HepG2 (cell line): ENCODE measurements around the gene MBTD1. TPM values are rescaled to one million over a fixed set of nuclear protein-coding genes. Genes with fewer than 3 reads are reported as not detected.

Experiments used
- ATAC-seq: fragments of 200-7000 bp; cut with Tn5 transposase; 3 replicates; pipeline ENCODE4 v1.9.1; 2020; ENCODE audit warnings: mild to moderate bottlenecking, moderate library complexity
- BruUV-seq: library from RNA; stranded (reverse); fragments of 400-500 nt; replicated peaks from 2 replicates; lab custom pipeline; 2021; lab: Mats Ljungman, UMichigan
- CTCF ChIA-PET: fragments of 300-600 bp; formaldehyde crosslinking; extraction: SDS; loops from one replicate; lab custom pipeline; 2021; ENCODE audit warnings: low total read pairs, inconsistent platforms, low intra/inter-chr PET ratio; lab: Yijun Ruan, JAX
- POLR2A ChIA-PET: fragments of 350-600 bp; sonication (Branson Sonifier 250); formaldehyde crosslinking; loops from one replicate; lab custom pipeline; 2020; ENCODE audit warnings: antibody characterized with exemption, inconsistent platforms; lab: Yijun Ruan, JAX
- DNase-seq: peaks from one replicate; pipeline ENCODE4 v3.0.0-alpha.2; 2015; ENCODE audit warnings: low spot score
- FAIRE-seq: peaks from 3 replicates; lab custom pipeline; 2011; peaks lifted over from hg19 to GRCh38; lab: Jason Lieb, UNC
- H2AFZ ChIP-seq: one replicate; pipeline ENCODE4 v1.6.1; 2011; ENCODE audit warnings: low read length, inconsistent platforms
- H3K27ac ChIP-seq: fragments of 300-600 bp; 3 replicates; pipeline ENCODE4 v1.8.0; 2011; ENCODE audit warnings: mixed run types, mild to moderate bottlenecking, mixed read lengths, low read length, inconsistent platforms; ENCODE audit not compliant: insufficient read depth; ENCODE audit errors: extremely low read length
- H3K27me3 ChIP-seq, 2 experiments: fragments of 200-600 bp in 1 of 2; 2 replicates in 1 of 2; 3 replicates in 1 of 2; pipeline versions ENCODE4 v1.6.0 to v1.8.0; 2011; ENCODE audit warnings: low read length in 2 of 2, mild to moderate bottlenecking in 2 of 2, moderate library complexity in 2 of 2, inconsistent platforms in 1 of 2; ENCODE audit not compliant: insufficient read depth in 2 of 2, control insufficient read depth in 1 of 2
- H3K36me3 ChIP-seq, 2 experiments: fragments of 200-600 bp in 1 of 2; replicated peaks in 1 of 2; 2 replicates in 1 of 2; 3 replicates in 1 of 2; pipeline versions ENCODE4 v1.5.1 to v1.8.0; 2011; ENCODE audit warnings: low read length in 2 of 2, inconsistent platforms in 1 of 2; ENCODE audit not compliant: insufficient read depth in 2 of 2, control insufficient read depth in 1 of 2
- H3K4me1 ChIP-seq: 2 replicates; pipeline ENCODE4 v1.5.1; 2012; ENCODE audit warnings: low read length, inconsistent platforms; ENCODE audit not compliant: insufficient read depth
- H3K4me2 ChIP-seq: 2 replicates; pipeline ENCODE4 v1.6.0; 2011; ENCODE audit warnings: low read depth, low read length, inconsistent platforms
- H3K4me3 ChIP-seq, 3 experiments: fragments of 200-600 bp in 1 of 3; sonication (generic), shearing (Covaris generic) in 1 of 3; replicated peaks in 1 of 3; 2 replicates each; pipeline ENCODE4 v1.5.1; 2011 to 2016; ENCODE audit warnings: low read length in 3 of 3, inconsistent platforms in 2 of 3, low read depth in 2 of 3, mild to moderate bottlenecking in 2 of 3, control low read depth in 1 of 3, mixed read lengths in 1 of 3; ENCODE audit not compliant: insufficient read depth in 1 of 3
- H3K79me2 ChIP-seq: one replicate; pipeline ENCODE4 v1.6.1; 2011; ENCODE audit warnings: low read length, inconsistent platforms; ENCODE audit not compliant: insufficient read depth
- H3K9ac ChIP-seq: 2 replicates; pipeline ENCODE4 v1.6.0; 2011; ENCODE audit warnings: mild to moderate bottlenecking, low read depth, low read length, inconsistent platforms; ENCODE audit not compliant: insufficient read depth
- H3K9me3 ChIP-seq: 2 replicates; pipeline ENCODE4 v1.5.1; 2012; ENCODE audit warnings: mild to moderate bottlenecking, low read length
- H4K20me1 ChIP-seq: 2 replicates; pipeline ENCODE4 v1.6.0; 2011; ENCODE audit warnings: inconsistent platforms, mild to moderate bottlenecking, low read length, moderate library complexity; ENCODE audit not compliant: insufficient read depth
- DPF2 ChIP-seq: sonication (generic); formaldehyde crosslinking; IDR thresholded peaks from 2 replicates; pipeline ENCODE4 v1.4.0; 2020; ENCODE audit warnings: mild to moderate bottlenecking, low read depth, missing genetic modification reagents, borderline replicate concordance
- MIXL1 ChIP-seq: IDR thresholded peaks from 2 replicates; pipeline ENCODE4 v1.6.1; 2016
- NR2F1 ChIP-seq, 2 experiments: fragments of 450-650 bp in 1 of 2; formaldehyde crosslinking in 1 of 2; IDR thresholded peaks; 2 replicates each; pipeline versions ENCODE4 v1.5.0 to v1.6.1; 2016 to 2020; ENCODE audit warnings: mild to moderate bottlenecking in 1 of 2, missing compliant biosample characterization in 1 of 2, missing genetic modification reagents in 1 of 2, moderate library complexity in 1 of 2
- ZNF7 ChIP-seq: IDR thresholded peaks from 2 replicates; pipeline ENCODE4 v1.6.1; 2016; ENCODE audit warnings: missing biosample characterization, missing genetic modification reagents
- ZNF749 ChIP-seq: sonication (generic); formaldehyde crosslinking; IDR thresholded peaks from 2 replicates; pipeline ENCODE4 v1.8.0; 2022; ENCODE audit warnings: mild to moderate bottlenecking, missing genetic modification reagents, moderate library complexity, borderline replicate concordance
- WGBS: methylation state at CpG from one replicate; pipeline ENCODE4 v1.1.6; 2017; ENCODE audit warnings: low lambda C conversion rate; 5-methylcytosine and 5-hydroxymethylcytosine counted together
- in situ Hi-C: cut with HindIII; loops from 2 replicates; pipeline ENCODE4 v1.10.0; 2017; ENCODE audit warnings: low pct_unique_long_range_greater_than_20kb; ENCODE audit not compliant: extremely low pct_ligation_motif_present
- intact Hi-C: fragments of 100-400 bp; cut with micrococcal nuclease; formaldehyde crosslinking; loops from one replicate; pipeline ENCODE4 v1.10.0; 2022; ENCODE audit not compliant: unreplicated experiment
- polyA plus RNA-seq, 8 experiments: library from polyadenylated mRNA; depleted of rRNA in 3 of 8; stranded (reverse) in 7 of 8; unstranded in 1 of 8; fragments of >200 nt; fragmentation: Illumina TruSeq in 4 of 8; extraction: Trizol in 4 of 8; gene quantifications; 2 replicates each; pipeline versions ENCODE4 v1.2.1 to v1.2.3, GENCODE V29; 2011 to 2016; ENCODE audit warnings: low read depth in 4 of 8, missing spikeins in 1 of 8, mixed read lengths in 1 of 8; ENCODE audit not compliant: insufficient read depth in 1 of 8
- total RNA-seq, 5 experiments: library from RNA; depleted of rRNA; stranded (reverse); fragments of >200 nt; fragmentation: Illumina TruSeq; extraction: Trizol; gene quantifications; 2 replicates each; pipeline ENCODE4 v1.2.3, GENCODE V29; 2016; ENCODE audit warnings: low read depth in 1 of 5
- TF ChIP-seq, protein P1 (sequence below): sonication (generic); formaldehyde crosslinking; IDR thresholded peaks from 2 replicates; pipeline ENCODE4 v1.4.0; 2020; ENCODE audit warnings: missing genetic modification reagents, mild to moderate bottlenecking, borderline replicate concordance
- TF ChIP-seq, protein P2 (sequence below): sonication (generic); formaldehyde crosslinking; conservative IDR thresholded peaks from 2 replicates; pipeline ENCODE4 v1.4.0; 2020; ENCODE audit warnings: missing genetic modification reagents
- TF ChIP-seq, protein P3 (sequence below): sonication (generic); formaldehyde crosslinking; IDR thresholded peaks from 2 replicates; pipeline ENCODE4 v1.8.1; 2023; ENCODE audit warnings: mild to moderate bottlenecking, missing genetic modification reagents, borderline replicate concordance

The MBTD1 gene
- total and polyA plus RNA-seq, 2 of the 13 experiments (the other 11 are each of a cell fraction or from before 2014, with no cell fraction given): 20.9 TPM

DNA sequence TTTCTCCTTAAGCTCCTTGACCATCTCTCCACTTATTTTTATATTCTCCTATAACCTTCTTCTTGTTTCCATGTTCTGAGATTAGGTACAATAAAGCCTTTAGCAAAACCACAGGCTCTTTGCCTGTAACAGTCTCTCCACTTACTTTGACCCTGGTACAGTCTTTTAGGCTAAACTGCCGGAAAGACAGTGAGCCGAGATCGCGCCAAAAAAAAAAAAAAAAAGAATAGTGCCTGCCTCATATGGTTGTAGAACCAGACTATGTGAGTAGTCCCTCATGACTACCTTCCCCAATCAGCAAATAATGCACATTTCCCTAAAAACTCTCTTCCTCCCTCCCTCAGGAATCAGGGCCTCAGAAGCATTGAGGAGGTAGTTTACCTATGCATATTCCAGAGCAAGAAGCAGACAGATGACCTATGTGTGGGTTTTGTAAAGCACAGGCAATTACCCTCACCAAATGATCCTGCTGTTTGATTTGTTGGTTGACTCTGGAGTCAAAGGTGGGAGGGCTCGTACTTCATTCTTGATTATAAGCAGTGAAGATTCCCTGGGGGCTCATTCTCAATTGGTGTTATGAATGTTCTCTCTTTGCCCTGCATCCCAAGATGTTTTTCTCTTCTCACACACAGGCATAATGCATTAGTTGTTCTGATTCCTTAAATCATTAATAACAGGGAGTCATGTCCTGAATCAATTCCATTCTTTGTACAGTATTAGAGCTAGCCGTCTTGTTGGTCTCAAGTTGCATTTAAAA lies 115.4 kb downstream of the MBTD1 start:
- H3K9ac ChIP-seq: no peak overlapping the region
- ChIA-PET POLR2A (interaction anchor here (1.0 kb wide), 1 partner anchor 9 kb away, joined by 4 read pairs; the partner anchor contains the start of gene NME1), CTCF (no interaction called here)
- TF ChIP-seq, protein P1, sequence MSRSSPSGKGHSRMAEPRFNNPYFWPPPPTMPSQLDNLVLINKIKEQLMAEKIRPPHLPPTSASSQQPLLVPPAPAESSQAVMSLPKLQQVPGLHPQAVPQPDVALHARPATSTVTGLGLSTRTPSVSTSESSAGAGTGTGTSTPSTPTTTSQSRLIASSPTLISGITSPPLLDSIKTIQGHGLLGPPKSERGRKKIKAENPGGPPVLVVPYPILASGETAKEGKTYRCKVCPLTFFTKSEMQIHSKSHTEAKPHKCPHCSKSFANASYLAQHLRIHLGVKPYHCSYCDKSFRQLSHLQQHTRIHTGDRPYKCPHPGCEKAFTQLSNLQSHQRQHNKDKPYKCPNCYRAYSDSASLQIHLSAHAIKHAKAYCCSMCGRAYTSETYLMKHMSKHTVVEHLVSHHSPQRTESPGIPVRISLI: 0 out of 2 replicates have a peak, but pooled peaks have one; percentile 34
- TF ChIP-seq MIXL1 (CRISPR knock-in tag) (0 out of 2 replicates have a peak, but pooled peaks have one; percentile 21), ZNF749 (CRISPR knock-in tag) (no peak)
- DNase-seq (no peak), FAIRE-seq (no peak), ATAC-seq (peak; percentile 20; the same call in 2 of the 3 replicates)
- no peaks in the 10 kb centered on the region for H4K20me1 ChIP-seq
- in situ Hi-C loops: no loop called here
- peaks cover 74% of the 10 kb centered on the region for H3K4me1 ChIP-seq
- WGBS: 4% methylated on average over 6 of the region's 6 CpGs
- H3K79me2 ChIP-seq: no peaks in the 10 kb centered on the region
- no peak overlapping the region; a peak in 1 of 6 replicates for H3K4me3 ChIP-seq
- intact Hi-C loops: no loop called here
- no TSS peak for BruUV-seq
- H3K27ac ChIP-seq: no peak overlapping the region
- no peaks in the 10 kb centered on the region for H3K27me3 ChIP-seq
- no peak overlapping the region for H2AFZ ChIP-seq
- H3K9me3 ChIP-seq: no peaks in the 10 kb centered on the region
- H3K36me3 ChIP-seq: no peaks in the 10 kb centered on the region
- H3K4me2 ChIP-seq: peak overlapping the region; percentile 55

DNA sequence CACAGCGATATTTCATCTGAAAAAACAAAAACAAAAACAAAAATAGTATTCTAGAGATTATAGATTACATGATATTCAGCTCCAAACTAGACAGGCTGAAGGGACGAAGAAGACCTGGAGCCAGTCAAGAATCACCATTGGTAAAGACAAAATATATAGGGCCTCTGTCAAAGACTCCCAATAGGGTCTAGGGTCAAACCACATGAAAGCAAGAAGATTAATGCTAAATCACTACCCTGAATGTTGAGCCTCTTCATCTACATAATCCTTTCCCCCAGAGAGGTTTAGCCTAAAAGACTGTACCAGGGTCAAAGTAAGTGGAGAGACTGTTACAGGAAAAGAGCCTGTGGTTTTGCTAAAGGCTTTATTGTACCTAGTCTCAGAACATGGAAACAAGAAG lies 117.3 kb downstream of the MBTD1 start:
- in situ Hi-C loops: no loop called here
- POLR2A ChIA-PET: interaction anchor here (0.7 kb wide), 1 partner anchor 22 kb away, joined by 3 read pairs; no protein-coding TSS in a partner anchor
- BruUV-seq: no TSS peak

More for the DNA sequence above, 117.3 kb downstream of the MBTD1 start:
- TF ChIP-seq, protein P2, sequence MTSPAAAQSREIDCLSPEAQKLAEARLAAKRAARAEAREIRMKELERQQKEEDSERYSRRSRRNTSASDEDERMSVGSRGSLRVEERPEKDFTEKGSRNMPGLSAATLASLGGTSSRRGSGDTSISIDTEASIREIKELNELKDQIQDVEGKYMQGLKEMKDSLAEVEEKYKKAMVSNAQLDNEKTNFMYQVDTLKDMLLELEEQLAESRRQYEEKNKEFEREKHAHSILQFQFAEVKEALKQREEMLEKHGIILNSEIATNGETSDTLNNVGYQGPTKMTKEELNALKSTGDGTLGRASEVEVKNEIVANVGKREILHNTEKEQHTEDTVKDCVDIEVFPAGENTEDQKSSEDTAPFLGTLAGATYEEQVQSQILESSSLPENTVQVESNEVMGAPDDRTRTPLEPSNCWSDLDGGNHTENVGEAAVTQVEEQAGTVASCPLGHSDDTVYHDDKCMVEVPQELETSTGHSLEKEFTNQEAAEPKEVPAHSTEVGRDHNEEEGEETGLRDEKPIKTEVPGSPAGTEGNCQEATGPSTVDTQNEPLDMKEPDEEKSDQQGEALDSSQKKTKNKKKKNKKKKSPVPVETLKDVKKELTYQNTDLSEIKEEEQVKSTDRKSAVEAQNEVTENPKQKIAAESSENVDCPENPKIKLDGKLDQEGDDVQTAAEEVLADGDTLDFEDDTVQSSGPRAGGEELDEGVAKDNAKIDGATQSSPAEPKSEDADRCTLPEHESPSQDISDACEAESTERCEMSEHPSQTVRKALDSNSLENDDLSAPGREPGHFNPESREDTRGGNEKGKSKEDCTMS (CRISPR knock-in tag): no peak
- TF ChIP-seq ZNF7 (no peak), DPF2 (no peak), NR2F1 (CRISPR knock-in tag; IDR thresholded peaks at IDR 0.05) (no peak)
- TF ChIP-seq, protein P3, sequence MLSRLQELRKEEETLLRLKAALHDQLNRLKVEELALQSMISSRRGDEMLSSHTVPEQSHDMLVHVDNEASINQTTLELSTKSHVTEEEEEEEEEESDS (CRISPR knock-in tag): no peak
- DNase-seq (no peak), ATAC-seq (no peak), FAIRE-seq (no peak)
- no peak overlapping the region for H3K4me2 ChIP-seq
- CTCF ChIA-PET: no interaction called here
- intact Hi-C loops: no loop called here
- no peak overlapping the region for H3K4me3 ChIP-seq
- 51% methylated on average over 2 of the region's 2 CpGs for WGBS
- H3K9me3 ChIP-seq: no peaks in the 10 kb centered on the region
- no peak overlapping the region for H3K9ac ChIP-seq
- H3K79me2 ChIP-seq: no peaks in the 10 kb centered on the region
- no peaks in the 10 kb centered on the region for H4K20me1 ChIP-seq
- H3K36me3 ChIP-seq: no peaks in the 10 kb centered on the region
- H2AFZ ChIP-seq: no peak overlapping the region
- H3K4me1 ChIP-seq: peaks cover 74% of the 10 kb centered on the region
- H3K27me3 ChIP-seq: no peaks in the 10 kb centered on the region
- H3K27ac ChIP-seq: no peak overlapping the region
